ACC112 (cell line): ENCODE measurements around the gene RUNX1.

Experiments
- H2AFZ ChIP-seq: fragments of 200-600 bp; sonication (generic); one replicate; pipeline ENCODE4 v1.6.0; 2017; ENCODE audit warnings: antibody characterized with exemption, low read length; ENCODE audit not compliant: unreplicated experiment
- H3K27ac ChIP-seq: fragments of 200-600 bp; sonication (generic); 2 replicates; pipeline ENCODE4 v1.5.1; 2014; ENCODE audit warnings: low read depth, mild to moderate bottlenecking, antibody characterized with exemption, low read length, moderate library complexity
- H3K27me3 ChIP-seq: fragments of 200-600 bp; sonication (generic); 2 replicates; pipeline ENCODE4 v1.6.1; 2014; ENCODE audit warnings: mild to moderate bottlenecking, antibody characterized with exemption, low read length, moderate library complexity, mixed read lengths; ENCODE audit not compliant: insufficient read depth
- H3K36me3 ChIP-seq: fragments of 200-600 bp; sonication (generic); 2 replicates; pipeline ENCODE4 v1.6.1; 2016; ENCODE audit warnings: mild to moderate bottlenecking, antibody characterized with exemption, low read length, moderate library complexity, mixed read lengths; ENCODE audit not compliant: insufficient read depth
- H3K4me1 ChIP-seq: fragments of 200-600 bp; sonication (generic); one replicate; pipeline ENCODE4 v1.6.1; 2016; ENCODE audit warnings: low read length, mixed read lengths; ENCODE audit not compliant: insufficient read depth, unreplicated experiment, control insufficient read depth
- H3K4me3 ChIP-seq: fragments of 200-600 bp; sonication (generic); 2 replicates; pipeline ENCODE4 v1.5.1; 2014; ENCODE audit warnings: mild to moderate bottlenecking, low read depth, low read length
- H3K79me2 ChIP-seq: fragments of 200-600 bp; sonication (generic); one replicate; pipeline ENCODE4 v1.6.0; 2016; ENCODE audit warnings: low read length; ENCODE audit not compliant: control insufficient read depth, unreplicated experiment, insufficient read depth

The RUNX1 gene

DNA sequence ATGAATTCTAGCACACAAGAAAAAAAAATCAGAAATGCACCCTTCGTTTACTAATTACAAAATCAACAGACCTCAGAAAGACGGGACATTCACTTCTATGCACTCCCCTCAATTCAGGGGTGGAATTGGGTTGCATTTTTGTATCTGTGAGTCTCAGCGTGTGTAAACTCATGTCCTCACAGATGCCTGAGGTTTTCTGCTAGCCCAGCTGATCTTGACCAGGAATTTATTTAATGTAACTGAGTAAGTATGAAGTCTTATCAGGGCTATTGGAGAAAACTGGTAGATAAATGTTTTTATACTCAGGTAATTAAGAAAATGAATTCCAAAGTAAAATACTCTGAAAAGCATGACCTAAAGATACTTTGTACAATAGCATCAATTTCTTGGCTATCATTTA lies 167.7 kb downstream of the RUNX1 start:
- Histone ChIP-seq H2AFZ (no peak overlapping the region), H3K27ac (peak overlapping the region; percentile 99), H3K4me3 (peak overlapping the region; percentile 94), H3K27me3 (no peaks in the 10 kb centered on the region), H3K36me3 (peaks cover 38% of the 10 kb centered on the region), H3K4me1 (peaks cover 55% of the 10 kb centered on the region), H3K79me2 (peaks cover 97% of the 10 kb centered on the region)

DNA sequence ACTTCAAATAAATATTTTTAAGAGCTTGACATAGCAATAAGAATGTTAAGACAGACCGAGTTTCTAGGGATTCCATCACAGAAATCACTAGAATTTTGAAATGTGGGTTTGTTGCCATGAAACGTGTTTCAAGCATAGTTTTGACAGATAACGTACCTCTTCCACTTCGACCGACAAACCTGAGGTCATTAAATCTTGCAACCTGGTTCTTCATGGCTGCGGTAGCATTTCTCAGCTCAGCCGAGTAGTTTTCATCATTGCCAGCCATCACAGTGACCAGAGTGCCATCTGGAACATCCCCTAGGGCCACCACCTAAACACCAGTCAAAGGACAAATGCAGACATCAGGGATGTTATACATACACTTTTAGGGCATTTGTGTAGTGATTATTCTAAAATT lies 168.7 kb downstream of the RUNX1 start:
- Histone ChIP-seq H3K27me3 (no peaks in the 10 kb centered on the region), H2AFZ (no peak overlapping the region), H3K36me3 (peaks cover 49% of the 10 kb centered on the region), H3K27ac (peak overlapping the region; percentile 99), H3K4me1 (peaks cover 65% of the 10 kb centered on the region), H3K79me2 (peaks cover 97% of the 10 kb centered on the region), H3K4me3 (peak overlapping the region; percentile 94)

DNA sequence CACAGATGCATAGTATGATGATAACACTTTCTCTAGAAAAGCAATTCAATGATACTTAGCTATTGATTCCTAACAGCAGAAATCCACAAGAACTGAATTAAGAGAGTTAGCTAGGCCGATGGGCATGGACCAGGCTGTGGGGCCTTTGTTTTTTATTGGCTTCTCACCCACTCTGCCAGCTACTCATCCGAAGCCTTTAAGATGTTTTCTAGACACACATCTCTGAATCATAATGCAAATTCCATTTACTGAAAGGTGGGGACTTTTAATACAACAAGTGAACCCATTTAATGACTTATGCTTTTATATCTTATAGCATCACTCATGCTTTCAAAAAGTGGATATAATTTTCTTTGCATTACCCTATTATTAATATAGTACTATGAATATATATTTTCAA lies 170.2 kb downstream of the RUNX1 start:
- peak overlapping the region; percentile 48; the same call in 1 of the 2 replicates for H3K4me3 ChIP-seq
- H3K27me3 ChIP-seq: no peaks in the 10 kb centered on the region
- H3K36me3 ChIP-seq: peaks cover 54% of the 10 kb centered on the region
- no peak overlapping the region for H2AFZ ChIP-seq
- peaks cover 95% of the 10 kb centered on the region for H3K79me2 ChIP-seq
- H3K4me1 ChIP-seq: peaks cover 74% of the 10 kb centered on the region
- H3K27ac ChIP-seq: peak overlapping the region; percentile 42; the same call in 1 of the 2 replicates

DNA sequence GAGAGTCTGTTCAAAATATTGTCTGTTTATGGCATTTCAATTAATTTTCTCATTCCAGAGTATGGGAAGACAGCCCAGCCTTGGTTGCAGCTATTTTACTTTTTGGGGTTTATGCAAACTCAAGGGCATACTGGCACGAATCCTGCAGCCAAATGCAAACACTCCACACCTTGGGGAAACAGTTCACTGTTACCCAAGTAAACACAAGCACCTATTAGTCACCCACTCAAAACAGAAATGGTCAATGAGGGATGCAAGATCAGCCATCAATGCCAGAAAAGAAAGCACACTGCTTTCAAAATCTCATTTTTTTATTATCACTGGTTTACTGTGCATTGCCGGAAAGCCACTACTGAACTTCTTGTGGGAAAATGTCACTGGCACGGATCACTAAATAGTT lies 170.6 kb downstream of the RUNX1 start:
- Histone ChIP-seq H3K4me1 (peaks cover 72% of the 10 kb centered on the region), H3K27me3 (no peaks in the 10 kb centered on the region), H3K79me2 (peaks cover 95% of the 10 kb centered on the region), H3K27ac (peak overlapping the region; percentile 42; the same call in 1 of the 2 replicates), H3K4me3 (peak overlapping the region; percentile 48; the same call in 1 of the 2 replicates), H3K36me3 (peaks cover 54% of the 10 kb centered on the region), H2AFZ (no peak overlapping the region)

DNA sequence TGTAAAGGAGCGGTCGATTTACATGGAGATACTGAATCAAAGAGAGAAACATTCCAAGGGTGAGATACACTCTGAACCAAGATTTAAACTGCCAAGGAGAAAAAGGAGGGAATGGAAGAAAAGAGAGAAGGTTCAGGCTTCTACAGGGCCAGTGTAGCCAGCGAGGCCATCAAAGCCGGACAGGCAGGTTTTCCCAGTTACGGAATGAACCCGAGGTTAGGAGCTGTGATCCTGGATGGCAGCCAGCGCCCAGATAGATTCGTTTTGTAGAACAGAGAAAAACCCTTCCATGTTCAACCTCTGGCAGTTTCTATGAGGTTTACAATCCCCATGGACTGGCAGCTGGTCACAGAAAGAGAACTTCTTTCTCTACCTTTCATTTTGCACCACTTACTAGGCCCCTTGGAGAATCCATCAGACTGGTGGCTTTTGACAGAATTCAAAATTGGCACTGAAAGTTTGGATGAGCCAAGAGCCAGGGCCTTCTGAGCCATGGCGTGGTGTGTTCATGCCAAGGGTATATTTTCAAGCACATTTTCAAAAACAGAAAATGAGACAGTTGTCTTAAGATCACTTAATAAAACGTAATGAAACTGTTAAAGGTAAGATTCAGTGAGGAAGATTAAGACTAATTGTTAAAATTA lies 171.5 kb downstream of the RUNX1 start:
- peak overlapping the region; percentile 7; the same call in 1 of the 2 replicates for H3K27ac ChIP-seq
- peaks cover 61% of the 10 kb centered on the region for H3K36me3 ChIP-seq
- H3K4me3 ChIP-seq: no peak overlapping the region
- H2AFZ ChIP-seq: no peak overlapping the region
- peaks cover 95% of the 10 kb centered on the region for H3K79me2 ChIP-seq
- H3K4me1 ChIP-seq: peaks cover 69% of the 10 kb centered on the region
- no peaks in the 10 kb centered on the region for H3K27me3 ChIP-seq

DNA sequence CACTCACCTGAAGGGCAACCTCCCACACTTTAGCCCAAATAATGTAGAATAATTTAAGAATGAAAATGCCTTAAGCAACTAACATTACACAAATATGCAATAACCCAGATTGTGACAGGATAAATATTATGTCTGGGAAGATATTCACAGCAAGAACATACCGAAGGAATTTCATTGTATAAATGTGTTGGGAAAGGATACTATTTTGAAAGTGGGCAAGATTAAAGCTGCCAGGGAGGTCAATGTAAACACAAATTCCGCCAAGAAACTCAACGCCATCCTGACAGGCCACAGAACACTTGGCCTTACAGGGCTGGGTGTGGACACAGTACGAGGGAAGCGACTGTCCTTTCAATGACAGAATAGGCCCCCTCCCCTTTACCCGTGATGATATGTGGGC lies 173.3 kb downstream of the RUNX1 start:
- Histone ChIP-seq H3K79me2 (peaks cover 93% of the 10 kb centered on the region), H3K27me3 (no peaks in the 10 kb centered on the region), H2AFZ (no peak overlapping the region), H3K36me3 (peaks cover 68% of the 10 kb centered on the region), H3K4me3 (no peak overlapping the region), H3K27ac (peak overlapping the region; percentile 21; the same call in 1 of the 2 replicates), H3K4me1 (peaks cover 56% of the 10 kb centered on the region)

DNA sequence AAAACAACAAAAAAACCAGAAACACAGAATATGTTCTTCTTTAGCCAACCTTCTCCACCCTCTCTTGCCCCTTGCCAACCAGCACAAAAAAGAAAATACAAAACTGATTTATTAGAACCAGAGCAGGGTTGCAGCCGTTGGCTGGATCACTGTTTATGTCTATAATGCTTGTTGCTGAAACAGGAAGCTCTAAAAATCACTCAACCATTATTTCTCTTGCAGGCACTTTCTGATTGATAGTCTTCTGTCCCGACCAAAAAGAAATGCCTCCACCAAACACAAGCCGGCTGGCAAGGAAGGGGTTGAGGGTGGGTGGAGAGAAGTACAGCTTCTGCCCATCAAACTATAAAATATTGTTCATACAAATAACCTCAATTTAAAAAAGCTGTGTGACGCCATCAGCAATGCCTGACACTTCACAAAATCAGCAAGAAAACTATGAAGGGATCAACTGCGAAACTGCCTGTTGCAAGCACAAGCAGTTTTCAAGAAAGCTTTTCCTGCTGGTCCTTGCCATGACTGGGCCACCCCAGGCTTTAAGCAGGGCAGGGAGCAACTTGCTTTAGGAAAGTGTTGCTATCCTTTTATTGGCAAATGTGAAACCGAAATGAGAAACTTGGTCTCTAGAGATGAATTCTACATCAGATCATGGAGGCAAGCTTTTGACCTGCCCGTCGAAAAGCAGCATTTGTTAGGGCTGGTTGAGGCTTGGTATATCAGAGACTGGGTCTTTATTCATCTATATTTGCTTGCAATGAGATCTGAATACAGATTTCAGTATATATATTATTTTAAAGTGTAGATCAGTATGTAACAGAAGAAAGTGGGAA lies 174.2 kb downstream of the RUNX1 start:
- Histone ChIP-seq H3K4me3 (no peak overlapping the region), H3K4me1 (peaks cover 53% of the 10 kb centered on the region), H2AFZ (no peak overlapping the region), H3K36me3 (peaks cover 70% of the 10 kb centered on the region), H3K79me2 (peaks cover 93% of the 10 kb centered on the region), H3K27ac (peak overlapping the region; percentile 21; the same call in 1 of the 2 replicates), H3K27me3 (no peaks in the 10 kb centered on the region)

DNA sequence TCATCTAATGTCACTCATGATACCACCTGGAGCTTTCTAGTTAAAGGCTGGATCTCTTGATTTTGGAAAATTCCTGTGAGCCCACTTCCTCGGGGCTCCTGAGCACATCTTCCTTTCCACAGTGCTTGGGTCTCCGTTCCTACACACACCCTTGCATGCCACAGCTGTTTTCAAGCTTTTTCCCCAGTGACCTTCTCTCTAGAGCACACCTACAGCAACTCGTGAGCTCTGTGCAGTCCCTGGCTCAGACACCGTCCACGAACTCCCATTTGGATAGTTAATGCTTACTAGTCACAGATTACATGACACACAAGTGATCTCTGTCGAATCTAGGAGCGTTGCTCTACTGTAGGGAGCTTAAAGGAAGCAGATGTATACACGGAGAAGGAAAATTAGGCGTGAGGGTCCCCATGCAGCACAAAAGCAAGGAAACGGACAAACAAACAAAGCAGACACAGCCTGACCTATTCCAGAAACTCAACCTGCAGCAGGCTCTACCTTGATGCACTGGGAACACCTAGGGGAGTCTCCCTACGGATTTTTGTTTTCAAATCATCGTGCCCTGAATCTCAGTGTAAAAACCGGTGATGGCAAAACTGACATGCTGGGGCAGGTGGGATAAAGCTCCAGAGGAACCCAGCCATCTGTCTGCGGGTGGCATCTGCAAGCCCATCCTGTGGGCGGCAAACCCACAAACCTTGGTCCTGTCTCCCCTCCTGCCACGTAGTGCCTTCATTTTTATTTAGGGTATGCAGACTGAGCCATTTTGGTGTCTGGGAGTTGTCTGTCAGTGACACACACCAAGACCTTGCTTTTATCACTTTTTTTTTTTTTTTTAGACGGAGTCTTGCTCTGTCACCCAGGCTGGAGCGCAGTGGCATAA lies 177.8 kb downstream of the RUNX1 start:
- Histone ChIP-seq H2AFZ (no peak overlapping the region), H3K27ac (no peak overlapping the region)

DNA sequence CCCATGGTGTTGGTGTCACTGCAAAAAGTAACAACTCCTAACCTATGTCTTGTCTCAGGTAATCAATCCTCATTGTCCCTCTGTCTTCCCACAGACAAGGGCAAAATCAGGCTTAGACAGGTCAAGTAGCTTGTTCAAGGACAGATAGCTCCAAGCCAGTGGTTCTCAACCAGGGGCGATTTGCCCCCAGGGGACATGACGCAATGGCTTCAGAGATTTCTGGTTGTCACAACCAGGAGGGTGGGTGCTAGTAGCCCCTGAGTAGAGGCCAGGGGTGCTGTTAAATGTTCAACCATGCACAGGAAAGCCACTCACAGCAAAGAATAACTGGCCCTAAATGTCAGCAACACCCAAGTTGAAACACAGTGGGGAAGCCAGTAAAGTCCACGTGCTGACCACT lies 178.9 kb downstream of the RUNX1 start:
- Histone ChIP-seq H3K36me3 (peaks cover 55% of the 10 kb centered on the region), H3K79me2 (peaks cover 88% of the 10 kb centered on the region), H3K4me3 (no peak overlapping the region), H3K4me1 (peaks cover 42% of the 10 kb centered on the region), H3K27me3 (no peaks in the 10 kb centered on the region), H2AFZ (no peak overlapping the region), H3K27ac (peak overlapping the region; percentile 40; the same call in 1 of the 2 replicates)

More for the DNA sequence above, 177.8 kb downstream of the RUNX1 start:
- Histone ChIP-seq H3K27me3 (no peaks in the 10 kb centered on the region), H3K4me1 (peaks cover 42% of the 10 kb centered on the region), H3K79me2 (peaks cover 89% of the 10 kb centered on the region), H3K4me3 (no peak overlapping the region), H3K36me3 (peaks cover 66% of the 10 kb centered on the region)

DNA sequence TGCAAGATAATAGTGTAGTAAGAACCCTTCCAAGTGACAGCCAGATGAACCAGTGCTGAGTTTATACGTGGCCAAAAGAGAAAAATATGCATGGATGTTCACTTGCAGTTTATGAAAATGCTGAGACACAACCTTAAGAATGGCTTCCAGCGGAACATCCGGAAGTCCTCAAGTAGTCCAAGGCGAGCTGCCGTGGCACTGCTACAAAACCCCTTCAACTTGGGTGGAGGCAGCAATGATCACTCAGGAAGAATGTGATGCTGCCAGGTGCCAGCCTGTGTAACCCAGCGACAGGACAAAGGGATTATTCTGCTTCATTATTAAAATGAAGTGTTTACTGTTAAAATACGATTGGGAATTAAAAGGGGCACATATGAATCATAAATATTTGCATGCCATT lies 179.6 kb downstream of the RUNX1 start:
- H3K27me3 ChIP-seq: no peaks in the 10 kb centered on the region
- H3K79me2 ChIP-seq: peaks cover 88% of the 10 kb centered on the region
- peaks cover 56% of the 10 kb centered on the region for H3K36me3 ChIP-seq

More for the DNA sequence above, 179.6 kb downstream of the RUNX1 start:
- Histone ChIP-seq H2AFZ (no peak overlapping the region), H3K27ac (0 out of 2 replicates have a peak overlapping the region, but pooled peaks have one; percentile 40), H3K4me1 (peaks cover 41% of the 10 kb centered on the region), H3K4me3 (no peak overlapping the region)
